GM23248 (cell line): ENCODE measurements around the gene ALDH1A3.

Source experiments
- EZH2 ChIP-seq: fragments of 200-600 bp; sonication (generic); IDR thresholded peaks from 2 replicates; pipeline ENCODE4 v1.6.1; 2018; ENCODE audit warnings: antibody characterized with exemption, mild to moderate bottlenecking; ENCODE audit not compliant: insufficient read depth, poor library complexity, severe bottlenecking
- EZH2phosphoT487 ChIP-seq: fragments of 200-600 bp; sonication (generic); IDR thresholded peaks from 2 replicates; pipeline ENCODE4 v1.6.1; 2018; ENCODE audit warnings: antibody characterized with exemption, moderate library complexity, mild to moderate bottlenecking, low read depth; ENCODE audit not compliant: insufficient read depth

DNA sequence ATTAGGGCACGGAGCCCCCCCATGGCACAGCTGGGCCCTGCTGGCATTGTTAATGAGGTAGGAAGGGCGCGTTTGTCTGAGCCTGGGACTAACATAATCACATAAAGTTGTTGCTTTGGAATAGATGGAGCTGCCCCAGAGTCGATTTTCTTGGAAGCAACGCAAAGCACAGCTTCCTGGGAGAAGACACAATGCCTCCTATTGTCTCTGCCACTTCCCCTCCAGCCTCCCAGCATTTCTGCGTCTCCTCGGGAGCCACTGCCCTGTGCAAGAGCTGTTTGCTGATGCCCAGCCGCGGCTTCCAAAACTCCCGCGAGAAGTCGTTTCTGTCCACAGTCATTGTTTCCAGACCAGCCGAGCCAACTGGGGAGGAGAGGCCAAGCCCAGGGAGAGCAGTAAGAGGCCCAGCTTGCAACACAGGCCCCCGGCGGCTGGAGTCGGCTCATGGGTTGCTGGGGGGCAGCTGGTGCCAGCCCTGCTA is 18.1 kb upstream of the ALDH1A3 start:
- TF ChIP-seq EZH2 (no peak), EZH2phosphoT487 (no peak)
